ENCODE results near the gene RNF43. TPM values are rescaled to one million over a fixed set of nuclear protein-coding genes. Genes with fewer than 3 reads are reported as not detected.

The RNF43 gene
- total RNA-seq, 2 donors from 2014 or later: 0.71 to 0.85 TPM

DNA sequence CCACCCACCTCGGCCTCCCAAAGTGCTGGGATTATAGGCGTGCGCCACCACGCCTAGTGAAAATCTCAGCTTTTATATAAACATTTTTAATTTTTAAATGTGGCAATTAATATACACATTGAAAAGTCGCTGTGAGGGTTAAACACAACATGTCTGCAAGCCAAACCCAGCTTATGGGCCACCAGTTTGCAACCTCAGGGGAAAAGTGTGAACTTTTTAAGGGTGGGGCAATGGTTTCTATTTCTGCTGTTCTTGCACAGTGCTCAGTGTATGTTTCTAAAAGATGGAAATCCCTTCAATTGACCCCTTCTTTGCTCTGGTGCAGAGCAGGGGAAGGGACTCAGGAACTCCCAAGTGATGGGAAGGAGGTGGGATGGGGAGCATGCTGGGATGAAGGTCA, 47.0 kb downstream of the RNF43 start:
- ATAC-seq (replicated peaks): no peak

GRCh38 chr17:58369214-58370031, 47.9 kb downstream of the RNF43 start:
- no peak overlapping the region for H3K4me3 Mint-ChIP-seq
- H3K4me1 Mint-ChIP-seq: no peaks in the 10 kb centered on the region
- no peaks in the 10 kb centered on the region for H3K9me3 Mint-ChIP-seq
- H3K27me3 Mint-ChIP-seq: no peaks in the 10 kb centered on the region
- H3K27ac Mint-ChIP-seq: peak overlapping the region; percentile 5
- H3K36me3 Mint-ChIP-seq (ENCODE audit: low read depth): no peaks in the 10 kb centered on the region
- ATAC-seq (replicated peaks): no peak

More for the DNA sequence above, 47.0 kb downstream of the RNF43 start:
- H3K4me1 Mint-ChIP-seq: no peaks in the 10 kb centered on the region
- H3K27me3 Mint-ChIP-seq: no peaks in the 10 kb centered on the region
- peak overlapping the region; percentile 23 for H3K27ac Mint-ChIP-seq
- no peaks in the 10 kb centered on the region for H3K9me3 Mint-ChIP-seq
- H3K36me3 Mint-ChIP-seq (ENCODE audit: low read depth): no peaks in the 10 kb centered on the region
- no peak overlapping the region for H3K4me3 Mint-ChIP-seq

- Mint-ChIP-seq H3K4me1 (no peaks in the 10 kb centered on the region), H3K36me3 (ENCODE audit: low read depth) (no peaks in the 10 kb centered on the region), H3K4me3 (no peak overlapping the region), H3K27ac (peak overlapping the region; percentile 5), H3K9me3 (no peaks in the 10 kb centered on the region), H3K27me3 (no peaks in the 10 kb centered on the region)
- ATAC-seq (replicated peaks): no peak
Measured at GRCh38 chr17:58368860-58369213, 48.5 kb downstream of the RNF43 start.

Other genes with a start within 250 kb of the RNF43 start
- gene EPX, start 224.8 kb downstream of the RNF43 start, total RNA-seq: not detected
- 10 to 100 TPM; 15.0 to 16.3 TPM for gene MKS1, start 198.3 kb downstream of the RNF43 start, total RNA-seq
- under 1 TPM in 1 of 2 donors, not detected in 1; 0.16 TPM for gene LPO, start 178.9 kb downstream of the RNF43 start, total RNA-seq
- gene MPO, start 136.6 kb downstream of the RNF43 start, total RNA-seq: 1 to 10 TPM; 1.2 to 2.0 TPM
- gene TSPOAP1, start 88.7 kb downstream of the RNF43 start, total RNA-seq: 100 to 1,000 TPM in 1 of 2 donors, 10 to 100 TPM in 1; 97.2 to 107 TPM
- 100 to 1,000 TPM; 117 to 147 TPM for gene SUPT4H1, start 65.3 kb downstream of the RNF43 start, total RNA-seq
- gene HSF5, start 70.9 kb upstream of the RNF43 start, total RNA-seq: 1 to 10 TPM; 1.2 to 2.6 TPM
- 10 to 100 TPM; 67.1 to 72.1 TPM for gene MTMR4, start 97.1 kb upstream of the RNF43 start, total RNA-seq